ENCODE measurements around the gene PDS5B. TPM values are rescaled to one million over a fixed set of nuclear protein-coding genes. Genes with fewer than 3 reads are reported as not detected.
A peak's percentile ranks its signal among the peaks of the same experiment; 100 is the strongest.

Gene PDS5B, protein sequence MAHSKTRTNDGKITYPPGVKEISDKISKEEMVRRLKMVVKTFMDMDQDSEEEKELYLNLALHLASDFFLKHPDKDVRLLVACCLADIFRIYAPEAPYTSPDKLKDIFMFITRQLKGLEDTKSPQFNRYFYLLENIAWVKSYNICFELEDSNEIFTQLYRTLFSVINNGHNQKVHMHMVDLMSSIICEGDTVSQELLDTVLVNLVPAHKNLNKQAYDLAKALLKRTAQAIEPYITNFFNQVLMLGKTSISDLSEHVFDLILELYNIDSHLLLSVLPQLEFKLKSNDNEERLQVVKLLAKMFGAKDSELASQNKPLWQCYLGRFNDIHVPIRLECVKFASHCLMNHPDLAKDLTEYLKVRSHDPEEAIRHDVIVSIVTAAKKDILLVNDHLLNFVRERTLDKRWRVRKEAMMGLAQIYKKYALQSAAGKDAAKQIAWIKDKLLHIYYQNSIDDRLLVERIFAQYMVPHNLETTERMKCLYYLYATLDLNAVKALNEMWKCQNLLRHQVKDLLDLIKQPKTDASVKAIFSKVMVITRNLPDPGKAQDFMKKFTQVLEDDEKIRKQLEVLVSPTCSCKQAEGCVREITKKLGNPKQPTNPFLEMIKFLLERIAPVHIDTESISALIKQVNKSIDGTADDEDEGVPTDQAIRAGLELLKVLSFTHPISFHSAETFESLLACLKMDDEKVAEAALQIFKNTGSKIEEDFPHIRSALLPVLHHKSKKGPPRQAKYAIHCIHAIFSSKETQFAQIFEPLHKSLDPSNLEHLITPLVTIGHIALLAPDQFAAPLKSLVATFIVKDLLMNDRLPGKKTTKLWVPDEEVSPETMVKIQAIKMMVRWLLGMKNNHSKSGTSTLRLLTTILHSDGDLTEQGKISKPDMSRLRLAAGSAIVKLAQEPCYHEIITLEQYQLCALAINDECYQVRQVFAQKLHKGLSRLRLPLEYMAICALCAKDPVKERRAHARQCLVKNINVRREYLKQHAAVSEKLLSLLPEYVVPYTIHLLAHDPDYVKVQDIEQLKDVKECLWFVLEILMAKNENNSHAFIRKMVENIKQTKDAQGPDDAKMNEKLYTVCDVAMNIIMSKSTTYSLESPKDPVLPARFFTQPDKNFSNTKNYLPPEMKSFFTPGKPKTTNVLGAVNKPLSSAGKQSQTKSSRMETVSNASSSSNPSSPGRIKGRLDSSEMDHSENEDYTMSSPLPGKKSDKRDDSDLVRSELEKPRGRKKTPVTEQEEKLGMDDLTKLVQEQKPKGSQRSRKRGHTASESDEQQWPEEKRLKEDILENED (N-terminal part only)
- total RNA-seq = 10 to 100 TPM; 26.6 to 61.1 (median 28.9) TPM

DNA sequence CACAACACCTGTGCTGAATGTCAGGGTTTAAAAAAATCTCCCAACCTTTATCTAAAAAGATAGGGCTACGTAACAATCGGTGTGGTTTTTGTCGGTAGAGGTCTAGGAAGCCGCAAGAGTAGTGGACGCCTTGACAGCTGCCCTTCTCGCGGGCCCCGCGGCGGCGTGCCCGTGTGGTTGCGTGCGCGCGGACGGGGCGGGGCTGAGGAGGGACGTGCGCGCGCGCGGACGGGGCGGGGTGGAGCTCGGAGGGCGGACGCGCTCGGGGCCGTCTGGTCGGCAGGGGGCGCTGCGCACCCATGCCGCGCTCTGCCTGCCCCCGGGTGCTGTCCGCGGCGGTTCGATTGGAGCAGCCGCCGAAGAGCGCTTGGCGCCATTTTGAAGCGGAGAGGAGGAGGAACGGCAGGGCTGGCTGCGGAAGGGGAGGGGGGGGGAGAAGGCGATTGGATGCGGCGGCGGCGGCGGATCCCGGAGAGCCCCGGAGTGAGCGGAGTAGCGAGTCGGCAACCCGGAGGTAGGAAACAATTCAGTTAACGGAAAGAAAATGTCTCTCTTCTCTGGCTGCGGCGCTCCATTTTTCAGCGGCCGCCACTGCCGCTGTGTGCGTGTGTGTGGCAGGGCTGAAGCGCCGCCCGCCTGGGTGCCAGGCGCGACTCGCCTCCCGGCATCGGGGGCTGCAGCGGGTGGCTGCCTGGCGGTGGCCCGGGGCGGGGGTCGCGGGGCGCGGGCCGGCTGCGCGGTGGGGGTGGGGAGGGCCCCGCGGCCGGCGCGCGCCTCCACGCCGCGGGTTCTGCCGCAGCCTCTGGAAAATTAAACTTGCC, at the start of gene PDS5B:
Gene PDS5B (plus strand): TSS at position 373 of the 821 bp plus-strand sequence. CDS start 62,321 bp downstream, outside the sequence.
- no peaks in the 10 kb centered on the region for H3K36me3 ChIP-seq
- H3K4me3 ChIP-seq = peak within 1 kb of the TSS; percentile 56 to 97 (median 84)

DNA sequence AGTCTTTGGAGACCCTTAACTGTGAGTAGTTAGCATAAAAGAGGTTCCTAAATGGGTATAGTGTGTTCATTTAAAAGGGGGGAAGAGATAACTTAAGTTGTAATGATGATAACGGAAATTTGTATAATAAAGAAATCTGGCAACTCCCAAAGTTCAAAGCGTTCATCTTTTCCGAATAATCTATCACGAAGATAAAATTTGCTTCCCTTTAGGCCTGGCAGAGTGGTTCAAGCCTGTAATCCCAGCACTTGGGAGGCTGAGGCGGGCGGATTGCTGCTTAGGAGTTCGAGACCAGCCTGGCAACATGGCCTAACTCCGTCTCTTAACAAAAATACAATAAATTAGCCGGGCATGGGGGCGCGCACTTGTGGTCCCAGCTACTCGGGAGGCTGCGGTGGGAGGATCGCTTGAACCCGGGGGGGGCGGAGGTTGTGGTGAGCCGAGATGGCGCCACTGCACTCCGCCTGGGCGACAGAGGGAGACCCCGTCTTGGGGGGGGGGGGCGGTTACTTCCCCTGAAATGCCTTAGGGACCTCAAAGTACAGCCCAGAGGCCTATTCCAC, 48.6 kb upstream of the PDS5B start:
- Histone ChIP-seq H3K27me3 (no peaks in the 10 kb centered on the region), H3K27ac (peak overlapping the region; percentile 86 to 96 (median 92)), H3K9me3 (no peaks in the 10 kb centered on the region), H3K4me3 (peak overlapping the region; percentile 66 to 85 (median 74)), H3K36me3 (peaks cover 0 to 15% (median 0%) of the 10 kb centered on the region in 3 donors), H3K4me1 (peaks cover 0 to 29% (median 10%) of the 10 kb centered on the region in 4 donors)
- TF ChIP-seq, protein P1, sequence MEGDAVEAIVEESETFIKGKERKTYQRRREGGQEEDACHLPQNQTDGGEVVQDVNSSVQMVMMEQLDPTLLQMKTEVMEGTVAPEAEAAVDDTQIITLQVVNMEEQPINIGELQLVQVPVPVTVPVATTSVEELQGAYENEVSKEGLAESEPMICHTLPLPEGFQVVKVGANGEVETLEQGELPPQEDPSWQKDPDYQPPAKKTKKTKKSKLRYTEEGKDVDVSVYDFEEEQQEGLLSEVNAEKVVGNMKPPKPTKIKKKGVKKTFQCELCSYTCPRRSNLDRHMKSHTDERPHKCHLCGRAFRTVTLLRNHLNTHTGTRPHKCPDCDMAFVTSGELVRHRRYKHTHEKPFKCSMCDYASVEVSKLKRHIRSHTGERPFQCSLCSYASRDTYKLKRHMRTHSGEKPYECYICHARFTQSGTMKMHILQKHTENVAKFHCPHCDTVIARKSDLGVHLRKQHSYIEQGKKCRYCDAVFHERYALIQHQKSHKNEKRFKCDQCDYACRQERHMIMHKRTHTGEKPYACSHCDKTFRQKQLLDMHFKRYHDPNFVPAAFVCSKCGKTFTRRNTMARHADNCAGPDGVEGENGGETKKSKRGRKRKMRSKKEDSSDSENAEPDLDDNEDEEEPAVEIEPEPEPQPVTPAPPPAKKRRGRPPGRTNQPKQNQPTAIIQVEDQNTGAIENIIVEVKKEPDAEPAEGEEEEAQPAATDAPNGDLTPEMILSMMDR (IDR thresholded peaks at IDR 0.05) = no peak
- no peak for TF ChIP-seq POLR2A (IDR thresholded peaks at IDR 0.05)
- peak; percentile 27 to 59 (median 56) for DNase-seq

More for the DNA sequence above, at the start of gene PDS5B:
- TF ChIP-seq, protein P1 (IDR thresholded peaks at IDR 0.05) = peak; percentile 93 to 99 (median 97)
- TF ChIP-seq POLR2A (IDR thresholded peaks at IDR 0.05) = peak; percentile 23 to 29
- H3K27me3 ChIP-seq = no peaks in the 10 kb centered on the region
- DNase-seq = peak; percentile 90 to 97 (median 97)
- H3K4me1 ChIP-seq = peaks cover 0 to 7% (median 0%) of the 10 kb centered on the region in 4 donors
- no peaks in the 10 kb centered on the region for H3K9me3 ChIP-seq
- H3K27ac ChIP-seq = peak within 1 kb of the TSS; percentile 86 to 98 (median 94)

DNA sequence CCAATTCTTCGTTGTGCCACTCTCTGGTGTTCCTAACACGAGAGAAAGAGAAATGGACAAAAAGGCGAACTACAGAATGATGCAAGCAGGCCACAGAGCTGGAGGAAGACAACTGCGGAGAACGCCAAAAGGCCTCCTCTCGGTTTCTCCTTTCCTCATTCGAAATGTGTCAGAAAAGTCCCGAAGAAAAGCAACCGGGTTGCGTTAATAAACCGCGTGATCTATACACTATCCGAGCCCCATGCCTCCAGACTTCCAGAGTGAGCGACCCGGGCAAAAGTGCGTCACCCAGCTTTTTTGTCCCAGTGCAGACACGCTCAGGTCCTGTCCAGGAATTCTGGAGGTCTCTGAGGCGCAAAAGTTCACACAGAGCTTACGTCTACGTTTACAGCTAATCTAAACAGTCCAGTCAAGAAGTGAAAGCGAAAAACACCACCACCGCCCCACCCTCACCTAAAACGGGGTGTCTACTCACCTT, 48.1 kb upstream of the PDS5B start:
- peaks cover 0 to 29% (median 10%) of the 10 kb centered on the region in 4 donors for H3K4me1 ChIP-seq
- TF ChIP-seq, protein P1 (IDR thresholded peaks at IDR 0.05) = no peak
- TF ChIP-seq POLR2A (IDR thresholded peaks at IDR 0.05) = peak in 1 of 2 donors; percentile 31
- peak overlapping the region; percentile 86 to 96 (median 92) for H3K27ac ChIP-seq
- H3K36me3 ChIP-seq = peaks cover 0 to 15% (median 0%) of the 10 kb centered on the region in 3 donors
- DNase-seq = peak in 1 of 3 donors; percentile 63
- peak overlapping the region; percentile 66 to 85 (median 74) for H3K4me3 ChIP-seq
- no peaks in the 10 kb centered on the region for H3K9me3 ChIP-seq
- H3K27me3 ChIP-seq = no peaks in the 10 kb centered on the region

DNA sequence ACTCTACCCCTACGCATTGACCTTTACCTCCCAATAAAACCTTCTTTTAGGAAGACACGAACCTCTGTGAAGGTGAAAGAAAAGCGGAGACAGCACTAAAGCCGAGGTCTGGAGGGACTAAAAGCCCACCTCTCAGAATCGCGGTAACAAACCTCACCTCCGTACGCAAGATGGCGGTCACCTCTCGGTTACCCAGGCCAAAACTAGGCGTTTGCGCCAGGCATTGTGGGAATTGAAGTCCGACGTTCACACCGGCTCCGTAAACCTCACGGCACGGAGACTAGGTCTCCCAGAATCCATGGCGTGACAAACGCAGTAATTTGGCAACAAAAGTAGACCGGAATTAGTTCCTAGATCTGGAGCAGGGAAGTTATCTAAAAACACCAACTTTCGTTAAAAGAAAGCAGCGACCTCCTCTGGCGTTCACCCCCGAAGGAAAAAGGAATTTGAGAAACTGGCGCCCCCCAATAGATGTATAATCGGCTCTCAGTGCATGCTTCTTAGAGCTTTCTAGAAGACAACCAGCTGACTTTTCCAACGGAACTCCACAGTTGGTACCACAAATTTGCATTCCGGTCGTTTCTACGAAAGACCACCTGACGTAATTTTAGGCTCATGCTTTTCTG, 47.5 kb upstream of the PDS5B start, which contains the start of gene N4BP2L2:
Gene N4BP2L2 (minus strand): TSS at position 175 of the 626 bp plus-strand sequence. CDS start 1,768 bp downstream, outside the sequence.
- peak within 1 kb of the TSS; percentile 86 to 96 (median 92) for H3K27ac ChIP-seq
- no peaks in the 10 kb centered on the region for H3K27me3 ChIP-seq
- H3K9me3 ChIP-seq = no peaks in the 10 kb centered on the region
- H3K4me3 ChIP-seq = peak within 1 kb of the TSS; percentile 66 to 85 (median 74)
- TF ChIP-seq POLR2A (IDR thresholded peaks at IDR 0.05) = no peak
- TF ChIP-seq, protein P1 (IDR thresholded peaks at IDR 0.05) = peak in 1 of 6 experiments; percentile 4
- peaks cover 0 to 15% (median 0%) of the 10 kb centered on the region in 3 donors for H3K36me3 ChIP-seq
- DNase-seq = peak; percentile 87 to 97 (median 92)
- H3K4me1 ChIP-seq = peaks cover 0 to 26% (median 9%) of the 10 kb centered on the region in 4 donors

Measured in Peyer's patch (tissue), 4 donors.